Gastroesophageal sphincter (tissue), 3 donors: ENCODE data around the gene MTR.

Source experiments
- POLR2A ChIP-seq, 2 donors: fragments of 450-650 bp; IDR thresholded peaks; one replicate each; pipeline ENCODE4 v1.6.1; 2017; ENCODE audit warnings: antibody characterized with exemption in 2 of 2, mild to moderate bottlenecking in 2 of 2, moderate library complexity in 1 of 2
- TF ChIP-seq, protein P1 (sequence below), 4 experiments: fragments of 200-600 bp in 2 of 4; fragments of 450-650 bp in 2 of 4; sonication (generic) in 1 of 4; IDR thresholded peaks; one replicate each; pipeline ENCODE4 v1.5.1; 2017 to 2019; ENCODE audit warnings: antibody characterized with exemption in 4 of 4, mild to moderate bottlenecking in 2 of 4, moderate library complexity in 2 of 4

- TF ChIP-seq, protein P1, sequence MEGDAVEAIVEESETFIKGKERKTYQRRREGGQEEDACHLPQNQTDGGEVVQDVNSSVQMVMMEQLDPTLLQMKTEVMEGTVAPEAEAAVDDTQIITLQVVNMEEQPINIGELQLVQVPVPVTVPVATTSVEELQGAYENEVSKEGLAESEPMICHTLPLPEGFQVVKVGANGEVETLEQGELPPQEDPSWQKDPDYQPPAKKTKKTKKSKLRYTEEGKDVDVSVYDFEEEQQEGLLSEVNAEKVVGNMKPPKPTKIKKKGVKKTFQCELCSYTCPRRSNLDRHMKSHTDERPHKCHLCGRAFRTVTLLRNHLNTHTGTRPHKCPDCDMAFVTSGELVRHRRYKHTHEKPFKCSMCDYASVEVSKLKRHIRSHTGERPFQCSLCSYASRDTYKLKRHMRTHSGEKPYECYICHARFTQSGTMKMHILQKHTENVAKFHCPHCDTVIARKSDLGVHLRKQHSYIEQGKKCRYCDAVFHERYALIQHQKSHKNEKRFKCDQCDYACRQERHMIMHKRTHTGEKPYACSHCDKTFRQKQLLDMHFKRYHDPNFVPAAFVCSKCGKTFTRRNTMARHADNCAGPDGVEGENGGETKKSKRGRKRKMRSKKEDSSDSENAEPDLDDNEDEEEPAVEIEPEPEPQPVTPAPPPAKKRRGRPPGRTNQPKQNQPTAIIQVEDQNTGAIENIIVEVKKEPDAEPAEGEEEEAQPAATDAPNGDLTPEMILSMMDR (IDR thresholded peaks at IDR 0.05) = no peak
- TF ChIP-seq POLR2A (IDR thresholded peaks at IDR 0.05) = no peak
Observed at GRCh38 chr1:236904892-236905741, 110.0 kb downstream of the MTR start.
